Stimulated activated CD8-positive, alpha-beta memory T cell treated with anti-CD3 and anti-CD28 coated beads, Interleukin-7, amount 100 ng/mL, for 4 hours (primary cell): ENCODE measurements around the gene ANKRD40CL.
"Not testable (repeated sequence)": the region's sequence is repeated elsewhere in the genome, so short reads cannot be mapped to it uniquely, and the experiment has no call there.

Source experiments
- DNase-seq, 2 donors: peaks; one replicate each; pipeline ENCODE4 v3.0.0-alpha.2; 2020; ENCODE audit warnings: low read depth in 2 of 2

The ANKRD40CL gene

DNA sequence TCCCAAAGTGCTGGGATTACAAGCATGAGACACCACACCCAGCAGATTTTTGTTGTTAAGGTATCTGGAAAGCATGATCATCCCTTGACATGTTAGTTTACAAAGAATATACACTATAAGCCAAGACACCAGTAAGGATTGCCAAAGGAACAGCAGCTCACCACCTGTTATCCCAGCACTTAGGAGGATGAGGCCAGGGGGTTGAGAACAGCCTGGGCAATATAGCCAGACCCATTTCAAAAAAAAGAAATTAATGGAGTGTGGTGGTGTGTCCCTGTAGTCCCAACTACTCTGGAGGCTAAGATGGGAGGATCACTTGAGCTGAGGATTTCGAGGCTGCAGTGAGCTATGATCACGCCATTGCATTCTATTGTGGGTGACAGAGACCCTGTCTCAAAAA, 5.1 kb downstream of the ANKRD40CL start:
- no peak for DNase-seq

DNA sequence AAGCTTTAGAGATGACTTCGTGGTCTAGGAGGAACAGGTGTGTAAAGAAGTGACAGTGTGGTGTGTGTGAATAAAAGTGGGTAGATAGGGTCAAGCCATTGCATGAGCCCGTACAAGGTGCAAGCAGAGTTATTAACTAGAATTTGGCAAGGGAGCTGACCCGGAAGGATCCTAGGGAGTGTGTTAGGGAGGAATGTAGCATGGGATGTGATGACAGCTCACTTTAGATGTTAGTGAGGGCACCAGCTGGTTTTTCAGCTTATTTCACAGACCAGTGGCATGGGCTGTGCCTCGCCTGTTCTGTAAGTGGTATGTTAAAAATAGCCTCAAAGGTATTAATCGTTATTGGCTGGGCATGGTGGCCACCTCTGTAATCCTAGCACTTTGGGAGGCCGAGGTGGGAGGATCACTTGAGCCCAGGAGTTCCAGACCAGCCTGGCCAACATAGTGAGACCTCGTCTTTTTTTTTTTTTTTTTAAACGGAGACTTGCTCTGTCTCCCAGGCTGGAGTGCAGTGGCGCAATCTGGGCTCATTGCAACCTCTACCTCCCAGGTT, 8.3 kb downstream of the ANKRD40CL start:
- no peak for DNase-seq

GRCh38 chr17:50758524-50758923, 8.8 kb downstream of the ANKRD40CL start:
- no peak for DNase-seq

GRCh38 chr17:50754521-50754920, 12.8 kb downstream of the ANKRD40CL start:
- DNase-seq: no peak

GRCh38 chr17:50749245-50749644, 18.1 kb downstream of the ANKRD40CL start:
- no peak for DNase-seq

GRCh38 chr17:50745631-50746030, 21.7 kb downstream of the ANKRD40CL start:
- DNase-seq: no peak

DNA sequence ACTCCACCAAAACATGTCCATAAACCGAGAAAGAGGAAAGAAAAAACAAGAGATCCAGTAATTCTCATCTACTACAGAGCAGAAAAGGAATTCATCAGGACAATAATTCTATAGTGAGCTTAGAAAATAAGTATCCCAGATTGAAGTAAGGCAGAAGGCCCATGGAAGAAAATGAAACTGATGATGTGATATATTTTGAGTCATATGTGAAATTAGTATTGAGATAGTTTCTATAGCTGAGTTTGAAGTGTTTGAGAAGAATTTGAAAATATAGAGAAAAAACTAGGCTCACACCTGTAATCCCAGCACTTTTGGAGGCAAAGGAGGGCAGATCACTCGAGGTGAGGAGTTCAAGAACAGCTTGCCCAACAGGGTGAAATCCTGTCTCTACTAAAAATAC, 28.2 kb downstream of the ANKRD40CL start:
- DNase-seq: no peak

GRCh38 chr17:50737118-50737698, 30.1 kb downstream of the ANKRD40CL start:
- no peak for DNase-seq

GRCh38 chr17:50735287-50735686, 32.0 kb downstream of the ANKRD40CL start:
- DNase-seq: no peak

DNA sequence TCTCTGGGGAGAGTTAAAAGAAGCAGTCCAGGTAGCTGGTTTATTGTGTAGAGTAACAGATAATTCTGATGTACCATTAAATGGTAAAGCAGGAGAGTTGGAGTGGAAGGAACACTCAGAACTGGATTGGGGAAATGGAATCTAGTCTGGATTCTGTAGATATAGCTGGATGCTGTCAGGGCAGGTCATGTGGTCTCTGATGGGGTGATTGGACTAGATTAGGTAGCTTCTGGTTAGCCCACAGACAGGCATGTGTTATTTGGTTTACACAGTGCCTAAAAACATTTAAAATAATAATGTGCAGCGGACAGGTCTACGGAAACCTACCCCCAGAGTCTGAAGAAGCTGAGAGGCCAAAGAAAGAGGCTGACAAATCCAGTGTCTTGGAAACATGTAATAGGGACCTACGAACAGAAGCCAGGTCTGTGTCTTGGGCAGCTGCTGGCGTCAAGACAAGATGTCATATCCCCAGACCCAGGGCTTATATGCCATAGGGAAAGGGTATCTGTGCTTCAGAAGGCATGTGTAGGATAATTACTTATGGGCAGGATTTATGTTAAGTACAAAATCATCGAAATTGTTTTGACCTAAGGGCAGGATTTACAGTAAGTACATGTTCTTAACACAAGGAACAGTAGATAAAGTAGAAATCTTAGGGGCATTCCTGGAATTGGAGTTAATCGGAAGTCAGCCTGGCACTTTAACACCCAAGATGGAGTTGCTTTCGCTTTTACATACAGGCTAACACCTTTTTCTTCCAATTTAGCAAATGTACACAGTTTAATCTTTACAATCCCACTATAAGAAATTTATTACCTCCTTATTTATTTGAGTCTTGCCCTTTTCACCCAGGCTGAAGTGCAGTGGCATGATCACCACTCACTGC, 35.5 kb downstream of the ANKRD40CL start:
- DNase-seq: no peak

DNA sequence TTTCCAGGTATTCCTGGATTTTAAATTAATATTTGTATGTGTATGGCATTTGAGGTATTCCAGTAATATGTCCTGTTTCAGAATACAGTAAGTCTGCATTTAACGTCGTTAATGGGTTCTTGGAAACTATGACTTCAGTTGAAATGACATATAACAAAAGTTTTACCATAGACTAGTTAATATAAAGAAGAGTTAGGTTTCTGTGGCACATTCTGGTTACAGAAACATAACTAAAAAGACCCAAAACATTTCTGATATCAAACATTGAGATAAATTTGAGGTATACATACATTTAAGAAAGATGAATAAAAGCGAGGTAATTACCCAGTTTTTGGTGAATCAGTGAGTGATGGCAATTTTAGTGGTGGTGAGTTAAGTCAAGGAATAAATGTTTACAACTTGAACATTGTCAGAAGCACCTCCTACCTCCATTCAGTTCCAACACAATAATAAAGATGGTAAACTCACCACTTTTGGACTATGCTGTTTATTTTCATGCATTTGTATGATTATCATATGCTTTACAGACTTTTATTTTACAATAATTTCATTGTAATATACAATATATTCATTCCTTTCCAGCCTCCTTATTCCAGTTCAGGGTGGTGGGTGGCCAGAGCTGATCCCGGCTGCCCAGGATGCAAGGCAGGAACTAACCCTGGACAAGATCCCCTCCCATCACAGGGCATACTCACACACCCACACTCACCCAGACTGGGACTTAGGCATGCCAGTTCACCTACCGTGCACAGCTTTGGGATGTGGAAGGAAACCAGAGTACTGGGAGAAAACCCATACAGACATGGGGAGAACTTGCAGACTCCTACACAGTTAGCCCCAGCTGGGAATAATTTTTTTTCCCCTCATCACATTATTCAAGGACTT, 38.2 kb downstream of the ANKRD40CL start:
- DNase-seq: no peak

- DNase-seq: no peak
Measured at GRCh38 chr17:50728112-50728429, 39.2 kb downstream of the ANKRD40CL start.

- no peak for DNase-seq
Measured at GRCh38 chr17:50725769-50726655, 41.3 kb downstream of the ANKRD40CL start.

DNA sequence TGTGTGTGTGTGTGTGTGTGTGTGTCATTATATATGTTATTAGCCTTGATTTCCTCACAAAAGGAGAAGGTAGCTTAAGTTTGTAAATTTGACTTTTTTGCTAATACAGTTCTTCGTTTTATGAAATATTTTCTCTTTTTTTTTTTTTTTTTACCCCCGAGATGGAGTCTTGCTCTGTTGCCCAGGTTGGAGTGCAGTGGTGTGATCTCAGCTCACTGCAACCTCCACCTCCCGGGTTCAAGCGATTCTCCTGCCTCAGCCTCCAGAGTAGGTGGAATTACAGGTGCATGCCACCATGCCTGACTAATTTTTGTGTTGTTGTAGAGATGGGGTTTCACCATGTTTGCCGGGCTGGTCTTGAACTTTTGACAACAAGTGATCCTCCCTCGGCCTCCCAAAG, 42.7 kb downstream of the ANKRD40CL start:
- DNase-seq: not testable (repeated sequence)

- no peak for DNase-seq
Measured at GRCh38 chr17:50722746-50723145, 44.6 kb downstream of the ANKRD40CL start.

- DNase-seq: no peak
Measured at GRCh38 chr17:50721194-50722010, 45.9 kb downstream of the ANKRD40CL start.

GRCh38 chr17:50719924-50720794, 47.2 kb downstream of the ANKRD40CL start:
- no peak for DNase-seq

DNA sequence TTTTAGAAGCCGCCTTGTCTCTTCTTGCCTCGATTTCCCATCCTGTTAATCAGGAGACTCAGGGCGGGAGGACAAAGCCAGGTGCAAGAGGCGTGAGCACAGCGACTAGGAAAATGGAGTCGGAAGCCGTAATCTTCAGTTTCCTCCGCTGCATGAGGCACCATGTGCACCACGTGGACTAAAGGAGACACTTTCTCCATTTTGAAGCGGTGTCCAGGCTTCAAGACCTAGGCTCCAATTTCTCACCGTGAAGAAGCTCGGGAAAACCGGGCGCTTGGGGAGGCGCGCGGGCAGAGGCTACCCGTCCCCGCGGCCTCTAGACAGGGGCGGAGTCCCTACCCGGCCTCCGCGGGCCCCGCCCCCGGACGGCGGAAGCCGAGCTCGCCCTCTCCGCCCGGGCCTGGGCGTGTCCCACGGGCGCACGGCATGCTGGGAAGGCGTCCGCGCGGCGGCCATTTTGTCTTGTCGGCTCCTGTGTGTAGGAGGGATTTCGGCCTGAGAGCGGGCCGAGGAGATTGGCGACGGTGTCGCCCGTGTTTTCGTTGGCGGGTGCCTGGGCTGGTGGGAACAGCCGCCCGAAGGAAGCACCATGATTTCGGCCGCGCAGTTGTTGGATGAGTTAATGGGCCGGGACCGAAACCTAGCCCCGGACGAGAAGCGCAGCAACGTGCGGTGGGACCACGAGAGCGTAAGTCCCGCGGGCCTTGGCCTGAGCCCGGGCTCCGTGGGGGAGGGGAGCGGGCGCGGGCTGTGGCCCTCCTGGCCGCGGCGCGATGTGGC, 48.0 kb downstream of the ANKRD40CL start, which contains the start of gene LUC7L3:
Gene LUC7L3, plus strand, starts transcription at position 460 of the 780 bp plus-strand sequence. Its CDS starts 130 bp downstream, at position 590.
- peak; percentile 86 to 92 for DNase-seq
